H9 (cell line): ENCODE results near the gene ZFYVE19. TPM values are rescaled to one million over a fixed set of nuclear protein-coding genes. Genes with fewer than 3 reads are reported as not detected.

ENCODE experiments used
- DNase-seq: peaks from one replicate; pipeline ENCODE4 v3.0.0-alpha.2; 2017
- H2AFZ ChIP-seq: one replicate; pipeline ENCODE4 v1.6.1; 2013; ENCODE audit warnings: mild to moderate bottlenecking, low read length, control low read depth, moderate library complexity
- H2AK5ac ChIP-seq: 2 replicates; pipeline ENCODE4 v1.6.1; 2013; ENCODE audit warnings: low read length, control low read depth, mixed read lengths; ENCODE audit not compliant: insufficient read length
- H2BK120ac ChIP-seq: one replicate; pipeline ENCODE4 v1.6.1; 2013; ENCODE audit warnings: low read depth, mild to moderate bottlenecking, low read length, control low read depth, inconsistent platforms; ENCODE audit not compliant: poor library complexity, severe bottlenecking
- H2BK12ac ChIP-seq: 2 replicates; pipeline ENCODE4 v1.6.1; 2013; ENCODE audit warnings: low read length, control low read depth, mixed read lengths, low read depth; ENCODE audit not compliant: insufficient read length
- H2BK15ac ChIP-seq: 2 replicates; pipeline ENCODE4 v1.6.1; 2013; ENCODE audit warnings: low read depth, low read length, control low read depth
- H2BK20ac ChIP-seq: one replicate; pipeline ENCODE4 v1.6.1; 2013; ENCODE audit warnings: low read depth, mild to moderate bottlenecking, low read length, control low read depth, inconsistent platforms; ENCODE audit not compliant: poor library complexity, severe bottlenecking
- H2BK5ac ChIP-seq: 2 replicates; pipeline ENCODE4 v1.6.1; 2013; ENCODE audit warnings: low read length, control low read depth, mixed read lengths; ENCODE audit not compliant: insufficient read length
- H3K14ac ChIP-seq: 2 replicates; pipeline ENCODE4 v1.6.1; 2013; ENCODE audit warnings: low read length, control low read depth; ENCODE audit not compliant: insufficient read depth
- H3K18ac ChIP-seq: 2 replicates; pipeline ENCODE4 v1.6.1; 2013; ENCODE audit warnings: low read depth, mild to moderate bottlenecking, mixed read lengths, low read length, control low read depth; ENCODE audit not compliant: insufficient read length
- H3K23ac ChIP-seq: 2 replicates; pipeline ENCODE4 v1.6.1; 2013; ENCODE audit warnings: low read length, control low read depth, mixed read lengths, low read depth; ENCODE audit not compliant: insufficient read length
- H3K23me2 ChIP-seq: 2 replicates; pipeline ENCODE4 v1.6.1; 2013; ENCODE audit warnings: low read depth, mild to moderate bottlenecking, mixed read lengths, low read length, control low read depth; ENCODE audit not compliant: insufficient read length, poor library complexity, severe bottlenecking
- H3K27ac ChIP-seq: 2 replicates; pipeline ENCODE4 v1.5.1; 2013; ENCODE audit warnings: low read length, control low read depth, mixed read lengths, low read depth; ENCODE audit not compliant: insufficient read length
- H3K27me3 ChIP-seq: 2 replicates; pipeline ENCODE4 v1.6.1; 2013; ENCODE audit warnings: low read length, control low read depth, inconsistent platforms; ENCODE audit not compliant: insufficient read depth
- H3K4ac ChIP-seq: 2 replicates; pipeline ENCODE4 v1.6.1; 2013; ENCODE audit warnings: low read depth, mild to moderate bottlenecking, control low read depth, inconsistent platforms, low read length, moderate library complexity
- H3K4me1 ChIP-seq: 2 replicates; pipeline ENCODE4 v1.6.1; 2013; ENCODE audit warnings: low read length, control low read depth, inconsistent platforms; ENCODE audit not compliant: insufficient read depth
- H3K4me2 ChIP-seq: 2 replicates; pipeline ENCODE4 v1.6.1; 2013; ENCODE audit warnings: low read length, control low read depth, mixed read lengths; ENCODE audit not compliant: insufficient read length, insufficient read depth
- H3K56ac ChIP-seq: 2 replicates; pipeline ENCODE4 v1.6.1; 2013; ENCODE audit warnings: low read depth, mild to moderate bottlenecking, mixed read lengths, low read length, control low read depth; ENCODE audit not compliant: insufficient read length
- H3K79me1 ChIP-seq: 2 replicates; pipeline ENCODE4 v1.6.1; 2013; ENCODE audit warnings: low read depth, mild to moderate bottlenecking, moderate library complexity, low read length, control low read depth, inconsistent platforms; ENCODE audit not compliant: insufficient read depth, poor library complexity, severe bottlenecking
- H3K79me2 ChIP-seq: 2 replicates; pipeline ENCODE4 v1.6.1; 2013; ENCODE audit warnings: low read length, control low read depth, inconsistent platforms; ENCODE audit not compliant: insufficient read depth
- H3K9ac ChIP-seq: 2 replicates; pipeline ENCODE4 v1.6.1; 2013; ENCODE audit warnings: low read length, control low read depth, mixed read lengths; ENCODE audit not compliant: insufficient read length; ENCODE audit errors: extremely low read depth
- H3K9me3 ChIP-seq: one replicate; pipeline ENCODE4 v1.6.1; 2013; ENCODE audit warnings: low read depth, low read length, inconsistent platforms; ENCODE audit not compliant: control insufficient read depth
- H3T11ph ChIP-seq: one replicate; pipeline ENCODE4 v1.6.1; 2013; ENCODE audit warnings: mild to moderate bottlenecking, low read length, control low read depth, inconsistent platforms
- H4K20me1 ChIP-seq: one replicate; pipeline ENCODE4 v1.6.1; 2013; ENCODE audit not compliant: control insufficient read depth, insufficient read length, insufficient read depth
- H4K5ac ChIP-seq: 2 replicates; pipeline ENCODE4 v1.6.1; 2013; ENCODE audit warnings: low read depth, mild to moderate bottlenecking, mixed read lengths, low read length, control low read depth; ENCODE audit not compliant: insufficient read length
- H4K8ac ChIP-seq: replicated peaks from 2 replicates; pipeline ENCODE4 v1.6.1; 2013; ENCODE audit warnings: low read length, control low read depth, mixed read lengths, low read depth; ENCODE audit not compliant: insufficient read length
- H4K91ac ChIP-seq: 2 replicates; pipeline ENCODE4 v1.6.1; 2013; ENCODE audit warnings: low read depth, mild to moderate bottlenecking, moderate library complexity, mixed read lengths, low read length, control low read depth; ENCODE audit not compliant: insufficient read length
- H3K27ac Mint-ChIP-seq, 3 experiments: 2 replicates in 2 of 3; 3 replicates in 1 of 3; pipeline ENCODE4 v1.8.0; 2020 to 2021; ENCODE audit warnings: mixed read lengths in 3 of 3, mild to moderate bottlenecking in 1 of 3, moderate library complexity in 1 of 3
- H3K27me3 Mint-ChIP-seq: 2 replicates; pipeline ENCODE4 v1.8.0; 2021; ENCODE audit warnings: low read depth, mild to moderate bottlenecking, moderate library complexity, mixed read lengths
- H3K36me3 Mint-ChIP-seq, 3 experiments: 2 replicates in 2 of 3; 3 replicates in 1 of 3; pipeline ENCODE4 v1.8.0; 2020 to 2021; ENCODE audit warnings: low read depth in 3 of 3, mixed read lengths in 3 of 3; ENCODE audit not compliant: insufficient read depth in 1 of 3
- H3K4me1 Mint-ChIP-seq, 2 experiments: 2 replicates each; pipeline ENCODE4 v1.8.0; 2020; ENCODE audit warnings: mixed read lengths in 2 of 2
- H3K4me3 Mint-ChIP-seq, 2 experiments: 2 replicates in 1 of 2; 3 replicates in 1 of 2; pipeline ENCODE4 v1.8.0; 2020 to 2021; ENCODE audit warnings: mild to moderate bottlenecking in 2 of 2, mixed read lengths in 2 of 2, moderate library complexity in 1 of 2
- H3K9me3 Mint-ChIP-seq, 2 experiments: 2 replicates in 1 of 2; 3 replicates in 1 of 2; pipeline ENCODE4 v1.8.0; 2020; ENCODE audit warnings: mild to moderate bottlenecking in 2 of 2, mixed read lengths in 2 of 2, moderate library complexity in 1 of 2
- CTCF ChIP-seq: fragments of 200-600 bp; sonication (generic); conservative IDR thresholded peaks from 3 replicates; pipeline ENCODE4 v1.8.0; 2021; ENCODE audit warnings: antibody characterized with exemption, mild to moderate bottlenecking
- WGBS: extraction: QIAGEN DNeasy Blood & Tissue Kit; methylation state at CpG from one replicate; pipeline ENCODE4 v1.1.7; 2013; ENCODE audit warnings: missing lambda C conversion rate, low lambda C conversion rate, mixed read lengths; ENCODE audit not compliant: insufficient read length; ENCODE audit errors: extremely low coverage; 5-methylcytosine and 5-hydroxymethylcytosine counted together
- total RNA-seq: library from RNA; stranded (reverse); gene quantifications from 2 replicates; pipeline ENCODE4 v1.2.1, GENCODE V29; 2021

Gene ZFYVE19
- total RNA-seq, 1 experiment from 2014 or later = 11.3 TPM

- H3K27ac Mint-ChIP-seq = no peak overlapping the region
- Histone ChIP-seq H3K56ac (no peak overlapping the region), H3K4ac (no peak overlapping the region), H3K14ac (no peak overlapping the region), H4K5ac (no peak overlapping the region), H2BK12ac (no peak overlapping the region), H3K4me2 (no peak overlapping the region), H3K27ac (no peak overlapping the region), H2BK120ac (no peak overlapping the region), H2BK20ac (no peak overlapping the region), H2AK5ac (no peak overlapping the region), H2BK5ac (no peak overlapping the region), H3K9ac (no peak overlapping the region), H2AFZ (no peak overlapping the region), H2BK15ac (no peak overlapping the region), H4K8ac (no peak overlapping the region), H4K91ac (no peak overlapping the region), H3T11ph (no peak overlapping the region), H3K4me1 (peaks cover 4% of the 10 kb centered on the region; the same call in 1 of the 2 replicates), H3K9me3 (no peaks in the 10 kb centered on the region), H3K79me2 (no peaks in the 10 kb centered on the region), H3K23ac (no peak overlapping the region), H3K18ac (no peak overlapping the region), H4K20me1 (no peaks in the 10 kb centered on the region), H3K23me2 (no peaks in the 10 kb centered on the region), H3K27me3 (no peaks in the 10 kb centered on the region), H3K79me1 (no peaks in the 10 kb centered on the region)
- WGBS = no CpG with 5 or more reads among the region's 32 CpGs
- no peak for TF ChIP-seq CTCF
- peaks cover 29 to 31% of the 10 kb centered on the region in 2 experiments for H3K4me1 Mint-ChIP-seq
- H3K9me3 Mint-ChIP-seq = no peaks in the 10 kb centered on the region
- peaks cover 0 to 9% (median 0%) of the 10 kb centered on the region in 3 experiments; a peak in 6 of 7 replicates for H3K36me3 Mint-ChIP-seq
- H3K4me3 Mint-ChIP-seq = no peak overlapping the region
- peaks cover 9% of the 10 kb centered on the region for H3K27me3 Mint-ChIP-seq
- DNase-seq = peak; percentile 54
Measured at GRCh38 chr15:40766906-40767837, 39.7 kb upstream of the ZFYVE19 start.
